ENCODE measurements around the gene EFL1.

EFL1 gene

DNA sequence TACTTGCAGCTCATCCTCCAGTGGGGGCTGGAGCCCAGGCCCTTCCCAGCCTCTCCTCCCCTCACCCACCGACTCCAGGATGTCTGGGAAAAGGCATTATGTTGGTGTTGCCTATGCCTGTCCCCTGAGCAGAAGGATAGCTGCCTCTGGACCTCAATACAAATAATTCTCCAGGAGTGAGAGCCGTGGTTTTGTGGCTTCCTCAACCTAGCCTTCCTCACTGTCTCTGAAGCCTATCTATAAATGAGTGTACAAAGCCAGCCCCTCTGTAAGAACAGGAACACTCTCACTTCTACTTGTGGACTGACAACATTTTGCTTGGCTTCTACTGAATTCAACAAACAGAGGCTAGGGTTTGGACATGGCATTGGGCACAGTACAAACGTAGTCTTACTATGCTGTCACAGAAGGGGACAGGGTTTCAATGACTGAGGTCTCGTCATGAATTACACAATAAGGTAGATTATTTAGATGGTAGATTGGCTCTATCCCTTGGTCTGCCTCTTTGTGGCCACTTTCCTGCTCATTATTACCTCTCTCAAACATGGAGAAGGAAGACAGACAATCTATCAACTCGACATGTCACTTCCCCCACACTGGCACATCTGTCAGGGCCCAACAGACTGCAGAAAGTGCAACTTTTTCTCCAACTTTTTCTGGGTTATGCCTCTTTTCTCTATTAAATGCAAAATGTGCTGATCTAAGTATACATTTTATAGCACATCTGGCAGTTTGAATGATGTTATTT is 134.0 kb downstream of the EFL1 start (continued):
- TF ChIP-seq, protein P1, sequence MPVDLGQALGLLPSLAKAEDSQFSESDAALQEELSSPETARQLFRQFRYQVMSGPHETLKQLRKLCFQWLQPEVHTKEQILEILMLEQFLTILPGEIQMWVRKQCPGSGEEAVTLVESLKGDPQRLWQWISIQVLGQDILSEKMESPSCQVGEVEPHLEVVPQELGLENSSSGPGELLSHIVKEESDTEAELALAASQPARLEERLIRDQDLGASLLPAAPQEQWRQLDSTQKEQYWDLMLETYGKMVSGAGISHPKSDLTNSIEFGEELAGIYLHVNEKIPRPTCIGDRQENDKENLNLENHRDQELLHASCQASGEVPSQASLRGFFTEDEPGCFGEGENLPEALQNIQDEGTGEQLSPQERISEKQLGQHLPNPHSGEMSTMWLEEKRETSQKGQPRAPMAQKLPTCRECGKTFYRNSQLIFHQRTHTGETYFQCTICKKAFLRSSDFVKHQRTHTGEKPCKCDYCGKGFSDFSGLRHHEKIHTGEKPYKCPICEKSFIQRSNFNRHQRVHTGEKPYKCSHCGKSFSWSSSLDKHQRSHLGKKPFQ (tag by site-specific recombination; IDR thresholded peaks at IDR 0.05), result no peak
- TF ChIP-seq ZNF10 (tag by site-specific recombination; IDR thresholded peaks at IDR 0.05), result no peak
- no peak for TF ChIP-seq ZNF223 (tag by site-specific recombination; IDR thresholded peaks at IDR 0.05)
- no peak for TF ChIP-seq BCL11A (tag by site-specific recombination; IDR thresholded peaks at IDR 0.05; ENCODE audit: low read depth)
- TF ChIP-seq, protein P2, sequence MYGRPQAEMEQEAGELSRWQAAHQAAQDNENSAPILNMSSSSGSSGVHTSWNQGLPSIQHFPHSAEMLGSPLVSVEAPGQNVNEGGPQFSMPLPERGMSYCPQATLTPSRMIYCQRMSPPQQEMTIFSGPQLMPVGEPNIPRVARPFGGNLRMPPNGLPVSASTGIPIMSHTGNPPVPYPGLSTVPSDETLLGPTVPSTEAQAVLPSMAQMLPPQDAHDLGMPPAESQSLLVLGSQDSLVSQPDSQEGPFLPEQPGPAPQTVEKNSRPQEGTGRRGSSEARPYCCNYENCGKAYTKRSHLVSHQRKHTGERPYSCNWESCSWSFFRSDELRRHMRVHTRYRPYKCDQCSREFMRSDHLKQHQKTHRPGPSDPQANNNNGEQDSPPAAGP (tag by site-specific recombination; IDR thresholded peaks at IDR 0.05), result no peak
- no peak for TF ChIP-seq ZSCAN30 (tag by site-specific recombination; IDR thresholded peaks at IDR 0.05)
- TF ChIP-seq HOXA7 (CRISPR knock-in tag; IDR thresholded peaks at IDR 0.05; ENCODE audit: borderline replicate concordance), result no peak
- no peak for TF ChIP-seq ZNF791 (tag by site-specific recombination; IDR thresholded peaks at IDR 0.05)
- no peak for TF ChIP-seq BCL11B (tag by site-specific recombination; IDR thresholded peaks at IDR 0.05; ENCODE audit: low read depth)

DNA sequence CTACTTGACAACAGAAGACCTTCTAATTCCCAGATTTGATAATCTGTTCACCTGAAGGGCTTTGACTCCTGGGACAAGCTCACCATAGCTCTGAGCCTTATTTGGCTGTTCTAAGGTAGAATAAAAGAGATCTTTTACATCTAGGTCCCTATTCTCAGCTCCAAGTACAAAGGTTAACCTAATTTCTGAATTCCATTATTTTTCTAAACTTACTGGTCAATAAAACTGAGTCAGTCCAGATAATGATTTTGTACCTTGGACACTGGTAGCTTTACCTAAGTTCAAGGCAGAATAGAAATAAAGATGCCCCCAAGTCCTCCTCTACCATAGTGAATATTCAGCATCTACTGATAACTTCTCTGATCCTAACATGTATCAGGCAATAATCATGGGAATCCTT is 135.0 kb downstream of the EFL1 start:
- Histone ChIP-seq H3K4me3 (ENCODE audit: low read depth, low read length) (no peak overlapping the region), H3K9me3 (ENCODE audit: control insufficient read depth, insufficient read depth, low read depth, low read length) (no peaks in the 10 kb centered on the region), H3K4me1 (ENCODE audit: control insufficient read depth, insufficient read depth, low read length) (peaks cover 17% of the 10 kb centered on the region), H3K27ac (ENCODE audit: extremely low read depth, low read depth, low read length) (no peak overlapping the region), H3K36me3 (ENCODE audit: control insufficient read depth in 2 of 2, insufficient read depth in 1 of 2, low read length in 2 of 2) (peaks cover 0 to 4% of the 10 kb centered on the region in 2 experiments; a peak in 2 of 3 replicates)
- ChIA-PET CTCF (interaction anchor here (0.5 to 1.5 kb wide), 7 partner anchors 13 to 1671 kb away, joined by 3 to 9 read pairs (median 3); no protein-coding TSS in a partner anchor), POLR2A (no interaction called here)
- TF ChIP-seq ZNF785 (tag by site-specific recombination; IDR thresholded peaks at IDR 0.05), result no peak
- TF ChIP-seq ZNF366 (tag by site-specific recombination; conservative IDR thresholded peaks at IDR 0.05), result no peak
- TF ChIP-seq, protein P3, sequence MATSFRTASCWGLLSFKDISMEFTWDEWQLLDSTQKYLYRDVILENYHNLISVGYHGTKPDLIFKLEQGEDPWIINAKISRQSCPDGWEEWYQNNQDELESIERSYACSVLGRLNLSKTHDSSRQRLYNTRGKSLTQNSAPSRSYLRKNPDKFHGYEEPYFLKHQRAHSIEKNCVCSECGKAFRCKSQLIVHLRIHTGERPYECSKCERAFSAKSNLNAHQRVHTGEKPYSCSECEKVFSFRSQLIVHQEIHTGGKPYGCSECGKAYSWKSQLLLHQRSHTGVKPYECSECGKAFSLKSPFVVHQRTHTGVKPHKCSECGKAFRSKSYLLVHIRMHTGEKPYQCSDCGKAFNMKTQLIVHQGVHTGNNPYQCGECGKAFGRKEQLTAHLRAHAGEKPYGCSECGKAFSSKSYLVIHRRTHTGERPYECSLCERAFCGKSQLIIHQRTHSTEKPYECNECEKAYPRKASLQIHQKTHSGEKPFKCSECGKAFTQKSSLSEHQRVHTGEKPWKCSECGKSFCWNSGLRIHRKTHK (tag by site-specific recombination; IDR thresholded peaks at IDR 0.05), result no peak
- TF ChIP-seq ZFHX2 (tag by site-specific recombination; conservative IDR thresholded peaks at IDR 0.05), result no peak
- no peak for TF ChIP-seq GLIS2 (tag by site-specific recombination; IDR thresholded peaks at IDR 0.05)
- no peak for TF ChIP-seq SETDB1 (IDR thresholded peaks at IDR 0.05; ENCODE audit: insufficient read length, low read length)
- TF ChIP-seq, protein P4, sequence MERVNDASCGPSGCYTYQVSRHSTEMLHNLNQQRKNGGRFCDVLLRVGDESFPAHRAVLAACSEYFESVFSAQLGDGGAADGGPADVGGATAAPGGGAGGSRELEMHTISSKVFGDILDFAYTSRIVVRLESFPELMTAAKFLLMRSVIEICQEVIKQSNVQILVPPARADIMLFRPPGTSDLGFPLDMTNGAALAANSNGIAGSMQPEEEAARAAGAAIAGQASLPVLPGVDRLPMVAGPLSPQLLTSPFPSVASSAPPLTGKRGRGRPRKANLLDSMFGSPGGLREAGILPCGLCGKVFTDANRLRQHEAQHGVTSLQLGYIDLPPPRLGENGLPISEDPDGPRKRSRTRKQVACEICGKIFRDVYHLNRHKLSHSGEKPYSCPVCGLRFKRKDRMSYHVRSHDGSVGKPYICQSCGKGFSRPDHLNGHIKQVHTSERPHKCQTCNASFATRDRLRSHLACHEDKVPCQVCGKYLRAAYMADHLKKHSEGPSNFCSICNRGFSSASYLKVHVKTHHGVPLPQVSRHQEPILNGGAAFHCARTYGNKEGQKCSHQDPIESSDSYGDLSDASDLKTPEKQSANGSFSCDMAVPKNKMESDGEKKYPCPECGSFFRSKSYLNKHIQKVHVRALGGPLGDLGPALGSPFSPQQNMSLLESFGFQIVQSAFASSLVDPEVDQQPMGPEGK (tag by site-specific recombination; IDR thresholded peaks at IDR 0.05), result no peak
- no peak for TF ChIP-seq ZNF132 (tag by site-specific recombination; IDR thresholded peaks at IDR 0.05; ENCODE audit: borderline replicate concordance)
- no peak for TF ChIP-seq ZNF140 (tag by site-specific recombination; IDR thresholded peaks at IDR 0.05)
- no peak for TF ChIP-seq ZNF266 (tag by site-specific recombination; IDR thresholded peaks at IDR 0.05; ENCODE audit: low read depth)
- no peak for TF ChIP-seq YY2 (tag by site-specific recombination; IDR thresholded peaks at IDR 0.05)
- no peak for TF ChIP-seq ZNF146 (tag by site-specific recombination; IDR thresholded peaks at IDR 0.05)
- TF ChIP-seq, protein P5, sequence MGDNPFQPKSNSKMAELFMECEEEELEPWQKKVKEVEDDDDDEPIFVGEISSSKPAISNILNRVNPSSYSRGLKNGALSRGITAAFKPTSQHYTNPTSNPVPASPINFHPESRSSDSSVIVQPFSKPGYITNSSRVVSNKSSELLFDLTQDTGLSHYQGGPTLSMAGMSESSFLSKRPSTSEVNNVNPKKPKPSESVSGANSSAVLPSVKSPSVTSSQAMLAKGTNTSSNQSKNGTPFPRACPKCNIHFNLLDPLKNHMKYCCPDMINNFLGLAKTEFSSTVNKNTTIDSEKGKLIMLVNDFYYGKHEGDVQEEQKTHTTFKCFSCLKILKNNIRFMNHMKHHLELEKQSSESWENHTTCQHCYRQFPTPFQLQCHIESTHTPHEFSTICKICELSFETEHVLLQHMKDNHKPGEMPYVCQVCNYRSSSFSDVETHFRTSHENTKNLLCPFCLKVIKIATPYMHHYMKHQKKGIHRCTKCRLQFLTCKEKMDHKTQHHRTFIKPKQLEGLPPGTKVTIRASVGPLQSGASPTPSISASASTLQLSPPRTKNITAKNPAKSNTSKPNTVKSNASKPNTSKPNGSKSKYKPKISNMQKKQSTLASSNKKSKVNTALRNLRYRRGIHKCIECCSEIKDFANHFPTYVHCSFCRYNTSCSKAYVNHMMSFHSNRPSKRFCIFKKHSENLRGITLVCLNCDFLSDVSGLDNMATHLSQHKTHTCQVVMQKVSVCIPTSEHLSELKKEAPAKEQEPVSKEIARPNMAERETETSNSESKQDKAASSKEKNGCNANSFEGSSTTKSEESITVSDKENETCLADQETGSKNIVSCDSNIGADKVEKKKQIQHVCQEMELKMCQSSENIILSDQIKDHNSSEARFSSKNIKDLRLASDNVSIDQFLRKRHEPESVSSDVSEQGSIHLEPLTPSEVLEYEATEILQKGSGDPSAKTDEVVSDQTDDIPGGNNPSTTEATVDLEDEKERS (tag by site-specific recombination; IDR thresholded peaks at IDR 0.05), result no peak
- TF ChIP-seq, protein P6, sequence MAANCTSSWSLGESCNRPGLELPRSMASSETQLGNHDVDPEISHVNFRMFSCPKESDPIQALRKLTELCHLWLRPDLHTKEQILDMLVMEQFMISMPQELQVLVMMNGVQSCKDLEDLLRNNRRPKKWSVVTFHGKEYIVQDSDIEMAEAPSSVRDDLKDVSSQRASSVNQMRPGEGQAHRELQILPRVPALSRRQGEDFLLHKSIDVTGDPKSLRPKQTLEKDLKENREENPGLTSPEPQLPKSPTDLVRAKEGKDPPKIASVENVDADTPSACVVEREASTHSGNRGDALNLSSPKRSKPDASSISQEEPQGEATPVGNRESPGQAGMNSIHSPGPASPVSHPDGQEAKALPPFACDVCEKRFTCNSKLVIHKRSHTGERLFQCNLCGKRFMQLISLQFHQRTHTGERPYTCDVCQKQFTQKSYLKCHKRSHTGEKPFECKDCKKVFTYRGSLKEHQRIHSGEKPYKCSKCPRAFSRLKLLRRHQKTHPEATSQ (tag by site-specific recombination; IDR thresholded peaks at IDR 0.05), result no peak
- no peak for TF ChIP-seq ZNF24 (tag by site-specific recombination; IDR thresholded peaks at IDR 0.05)
- TF ChIP-seq ZNF2 (tag by site-specific recombination; IDR thresholded peaks at IDR 0.05), result no peak
- no peak for TF ChIP-seq TRIM28 (IDR thresholded peaks at IDR 0.05; ENCODE audit: borderline replicate concordance, low read length)
- TF ChIP-seq ZNF10 (tag by site-specific recombination; IDR thresholded peaks at IDR 0.05), result no peak
- TF ChIP-seq ZNF202 (tag by site-specific recombination; IDR thresholded peaks at IDR 0.05; ENCODE audit: borderline replicate concordance), result no peak
